Pancreas (tissue), 10 donors: ENCODE measurements around the gene PHF2. TPM values are rescaled to one million over a fixed set of nuclear protein-coding genes. Genes with fewer than 3 reads are reported as not detected.

Experiments
- ATAC-seq, 4 donors: fragments of 200-7000 bp; cut with Tn5 transposase; one replicate each; pipeline versions ENCODE4 v1.8.0 to v1.9.1; 2020; ENCODE audit warnings: mild to moderate bottlenecking in 4 of 4, moderate library complexity in 4 of 4
- DNase-seq, 6 donors: peaks; one replicate each; pipeline ENCODE4 v3.0.0-alpha.2; 2020
- FAIRE-seq: peaks from 2 replicates; lab custom pipeline; 2012; peaks lifted over from hg19 to GRCh38; lab: Jason Lieb, UNC
- H3K27ac ChIP-seq, 4 donors: fragments of 200-600 bp; sonication (generic); 1 replicate in 3 of 4; 2 replicates in 1 of 4; pipeline versions ENCODE4 v1.5.0 to v1.8.0; 2020
- H3K27me3 ChIP-seq, 4 donors: fragments of 200-600 bp; one replicate each; pipeline ENCODE4 v1.8.0; 2021
- H3K36me3 ChIP-seq, 3 donors: fragments of 200-600 bp; sonication (generic) in 1 of 3; one replicate each; pipeline versions ENCODE4 v1.5.0 to v1.8.0; 2020 to 2021
- H3K4me1 ChIP-seq, 3 donors: fragments of 200-600 bp; one replicate each; pipeline ENCODE4 v1.8.0; 2021
- H3K4me3 ChIP-seq, 4 donors: fragments of 200-600 bp; sonication (generic) in 2 of 4; one replicate each; pipeline versions ENCODE4 v1.5.0 to v1.8.0; 2020 to 2021
- H3K9me3 ChIP-seq, 4 donors: fragments of 200-600 bp; one replicate each; pipeline ENCODE4 v1.8.0; 2021
- WGBS, 2 donors: extraction: QIAGEN DNeasy Blood & Tissue Kit; methylation state at CpG; one replicate each; pipeline ENCODE4 v1.1.7; 2013; 5-methylcytosine and 5-hydroxymethylcytosine counted together
- intact Hi-C, 3 donors: fragments of 100-400 bp; cut with DNase I; formaldehyde crosslinking; loops; one replicate each; pipeline versions ENCODE4 v1.11.1 to v1.14.2; 2022
- polyA plus RNA-seq, 2 donors: library from polyadenylated mRNA; stranded (reverse); fragments of 200-250 nt; gene quantifications; one replicate each; pipeline ENCODE4 v1.2.3, GENCODE V29; 2013
- total RNA-seq, 6 donors: library from RNA; stranded (reverse); fragmentation: NEBNext Ultra II Directional in 4 of 6; extraction: Animal tissue kit (Norgen Biotek cat#: 25700) in 4 of 6; gene quantifications; one replicate each; pipeline versions ENCODE4 v1.2.1 to v1.2.4, GENCODE V29; 2021 to 2023
- TF ChIP-seq, protein P1 (sequence below), 4 donors: fragments of 200-600 bp; sonication (generic) in 3 of 4; IDR thresholded peaks; one replicate each; pipeline versions ENCODE4 v1.5.0 to v1.8.0; 2021; ENCODE audit warnings: antibody characterized with exemption in 4 of 4
- donor health status: healthy with polysubstance abuse.
- donor health status: DM: no; HTN: no; CAD: no; lungs with moderate emphysema.
- donor health status: DM: no; HTN: no; CAD: no.
- donor health status: control.
- donor health status: control.
- donor health status: Bipolar disorder and iron deficiency.
- donor health status: DM: yes; HTN: yes; CAD: no.
- donor health status: DM: no; HTN: no; CAD: no.
- donor health status: DM: no; HTN: no; CAD: no.
- donor health status: DM: yes; HTN: yes; CAD: no.

Gene PHF2
- total and polyA plus RNA-seq, 8 donors: 10.8 to 24.8 (median 12.7) TPM

DNA sequence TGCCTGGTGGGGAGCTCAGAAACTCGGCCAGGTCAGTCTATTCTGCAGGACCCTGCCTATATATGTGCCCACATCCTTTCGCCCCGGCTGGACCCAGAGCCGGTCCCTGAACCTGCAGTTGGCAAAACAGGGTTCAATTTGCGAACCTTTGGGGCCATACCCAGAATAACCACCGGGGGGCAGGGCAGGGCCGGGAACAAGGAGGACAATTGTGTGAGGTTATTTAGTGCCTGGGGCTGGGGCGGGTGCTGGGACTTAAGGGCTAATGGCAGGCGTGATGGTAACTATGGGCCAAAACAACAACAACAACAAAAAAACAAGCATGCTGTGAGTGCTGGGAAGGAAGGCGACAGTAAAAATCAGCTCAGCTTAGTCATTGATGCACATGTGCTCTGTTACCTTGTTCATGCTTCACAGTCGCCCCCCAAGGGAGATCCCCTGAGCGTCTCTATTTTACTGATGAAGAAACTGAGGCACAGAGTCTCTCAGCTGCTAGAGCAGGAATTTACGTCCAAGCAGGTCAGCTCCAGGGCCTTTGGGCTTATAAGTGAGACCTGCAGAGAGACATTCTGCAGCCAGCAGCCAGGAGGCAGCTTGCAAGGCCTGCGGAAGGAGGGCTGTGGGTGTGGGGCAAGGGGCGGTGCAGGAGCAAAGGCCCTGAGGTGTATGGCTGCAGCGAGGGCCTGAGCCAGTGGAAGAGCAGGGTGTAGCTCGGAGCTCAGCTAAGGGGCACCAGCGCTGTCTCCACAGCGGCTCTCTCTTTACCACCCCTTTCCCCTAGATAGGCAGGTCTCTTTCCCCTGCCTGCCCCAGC is 106.0 kb downstream of the PHF2 start:
- Histone ChIP-seq H3K27ac (no peak overlapping the region), H3K4me3 (no peak overlapping the region), H3K4me1 (no peaks in the 10 kb centered on the region), H3K27me3 (no peaks in the 10 kb centered on the region), H3K9me3 (no peaks in the 10 kb centered on the region), H3K36me3 (peaks cover 0 to 11% (median 0%) of the 10 kb centered on the region in 3 donors)
- intact Hi-C loops: loop anchor here in 2 of 3 donors (5.0 to 10.0 kb wide), 2 partner anchors 272 to 280 kb away; partner anchors contain the start of gene BARX1 (in 1 of the 2)
- 35 to 40% methylated on average over 19 of the region's 19 CpGs for WGBS, 2 donors
- TF ChIP-seq, protein P1, sequence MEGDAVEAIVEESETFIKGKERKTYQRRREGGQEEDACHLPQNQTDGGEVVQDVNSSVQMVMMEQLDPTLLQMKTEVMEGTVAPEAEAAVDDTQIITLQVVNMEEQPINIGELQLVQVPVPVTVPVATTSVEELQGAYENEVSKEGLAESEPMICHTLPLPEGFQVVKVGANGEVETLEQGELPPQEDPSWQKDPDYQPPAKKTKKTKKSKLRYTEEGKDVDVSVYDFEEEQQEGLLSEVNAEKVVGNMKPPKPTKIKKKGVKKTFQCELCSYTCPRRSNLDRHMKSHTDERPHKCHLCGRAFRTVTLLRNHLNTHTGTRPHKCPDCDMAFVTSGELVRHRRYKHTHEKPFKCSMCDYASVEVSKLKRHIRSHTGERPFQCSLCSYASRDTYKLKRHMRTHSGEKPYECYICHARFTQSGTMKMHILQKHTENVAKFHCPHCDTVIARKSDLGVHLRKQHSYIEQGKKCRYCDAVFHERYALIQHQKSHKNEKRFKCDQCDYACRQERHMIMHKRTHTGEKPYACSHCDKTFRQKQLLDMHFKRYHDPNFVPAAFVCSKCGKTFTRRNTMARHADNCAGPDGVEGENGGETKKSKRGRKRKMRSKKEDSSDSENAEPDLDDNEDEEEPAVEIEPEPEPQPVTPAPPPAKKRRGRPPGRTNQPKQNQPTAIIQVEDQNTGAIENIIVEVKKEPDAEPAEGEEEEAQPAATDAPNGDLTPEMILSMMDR (IDR thresholded peaks at IDR 0.05): peak; percentile 64 to 79 (median 69)
- ATAC-seq: peak; percentile 80 to 92 (median 86)
- FAIRE-seq: no peak
- peak in 5 of 6 donors; percentile 32 to 89 (median 77) for DNase-seq

DNA sequence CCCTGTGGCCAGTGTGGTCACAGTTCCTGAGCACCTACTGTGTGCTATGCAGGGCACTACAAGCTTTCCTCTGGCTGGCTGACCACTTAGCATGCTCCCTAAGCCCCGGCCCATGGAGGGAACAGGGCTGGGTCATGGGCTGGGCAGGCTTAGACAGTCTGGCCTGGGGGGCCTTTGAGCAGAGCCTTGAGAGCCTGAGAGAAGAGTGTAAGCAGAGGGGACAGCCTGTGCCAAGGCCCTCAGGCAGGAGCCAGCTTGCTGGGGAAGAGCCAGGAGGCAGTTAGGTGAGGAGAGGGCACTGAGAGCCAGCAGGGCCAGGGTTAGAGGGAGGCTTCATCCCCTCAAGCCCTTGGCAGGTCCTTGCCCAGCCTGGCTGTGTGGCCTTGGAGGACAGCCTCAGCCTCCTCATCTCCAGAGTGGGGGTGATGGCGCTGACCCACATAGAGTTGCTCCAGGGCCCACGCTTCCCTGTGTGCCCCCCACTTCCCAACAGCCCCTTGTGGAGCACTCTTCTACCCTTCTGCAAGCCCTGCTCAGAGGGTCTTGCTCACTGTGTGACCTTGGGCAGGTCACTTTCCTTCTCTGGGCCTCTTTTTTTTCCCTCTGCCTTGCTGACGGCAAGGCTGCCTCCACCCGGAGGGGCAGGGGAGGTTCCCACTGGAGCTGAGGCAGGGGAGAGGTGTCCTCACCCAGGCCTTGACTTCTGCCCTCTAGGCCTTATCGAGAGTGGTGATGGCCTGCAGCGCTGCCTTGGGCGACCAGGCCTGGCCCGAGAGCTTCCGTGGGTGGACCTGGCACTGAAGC is 107.1 kb downstream of the PHF2 start:
- DNase-seq: peak in 4 of 6 donors; percentile 5 to 55 (median 28)
- H3K4me1 ChIP-seq: no peaks in the 10 kb centered on the region

DNA sequence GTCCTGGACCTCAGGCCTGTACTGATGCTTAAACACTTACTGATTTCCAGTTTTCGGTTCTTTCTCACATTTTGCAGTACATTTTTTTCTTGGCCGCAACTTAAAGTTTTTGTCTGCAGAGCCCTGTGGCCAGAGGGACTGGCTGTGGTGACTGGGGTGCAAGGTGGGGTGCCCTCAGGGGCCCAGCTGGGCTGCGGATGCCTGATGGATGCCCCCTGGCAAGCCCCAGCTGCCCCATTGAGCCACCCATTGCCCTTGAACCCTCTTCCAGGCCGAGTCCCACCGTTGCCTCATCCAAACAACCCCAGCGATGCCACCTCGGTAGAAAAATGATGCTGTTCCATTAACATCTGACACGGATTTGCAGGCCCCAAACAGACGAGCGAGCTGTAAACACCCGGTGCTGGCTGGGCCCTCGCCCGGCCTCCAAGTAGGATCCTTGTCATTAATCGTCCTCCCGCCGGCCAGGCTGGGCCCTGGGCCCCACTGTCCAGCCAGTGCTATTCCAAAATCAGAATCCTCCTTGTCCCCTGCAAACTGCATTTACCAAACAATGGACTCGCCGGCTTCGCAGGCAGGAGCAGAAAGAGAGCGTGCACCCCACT is 107.9 kb downstream of the PHF2 start:
- Histone ChIP-seq H3K4me3 (no peak overlapping the region), H3K9me3 (no peaks in the 10 kb centered on the region), H3K27me3 (no peaks in the 10 kb centered on the region), H3K27ac (no peak overlapping the region), H3K36me3 (no peaks in the 10 kb centered on the region), H3K4me1 (no peaks in the 10 kb centered on the region)
- TF ChIP-seq, protein P1 (IDR thresholded peaks at IDR 0.05): no peak
- DNase-seq (peak in 2 of 6 donors; percentile 5 to 48), FAIRE-seq (no peak), ATAC-seq (no peak)
- WGBS, 2 donors: 79 to 80% methylated on average over 20 of the region's 20 CpGs
- intact Hi-C loops: loop anchor here (2.0 to 10.0 kb wide), 3 partner anchors 271 to 279 kb away; partner anchors contain the start of gene BARX1 (in 1 of the 3)

More for the DNA sequence above, 107.1 kb downstream of the PHF2 start:
- H3K4me3 ChIP-seq: no peak overlapping the region
- TF ChIP-seq, protein P1 (IDR thresholded peaks at IDR 0.05): no peak
- no peaks in the 10 kb centered on the region for H3K36me3 ChIP-seq
- FAIRE-seq (no peak), ATAC-seq (no peak)
- intact Hi-C loops: loop anchor here (2.0 to 10.0 kb wide), 3 partner anchors 271 to 279 kb away; partner anchors contain the start of gene BARX1 (in 1 of the 3)
- no peak overlapping the region for H3K27ac ChIP-seq
- 86 to 91% methylated on average over 10 of the region's 10 CpGs for WGBS, 2 donors
- H3K27me3 ChIP-seq: no peaks in the 10 kb centered on the region
- H3K9me3 ChIP-seq: no peaks in the 10 kb centered on the region

DNA sequence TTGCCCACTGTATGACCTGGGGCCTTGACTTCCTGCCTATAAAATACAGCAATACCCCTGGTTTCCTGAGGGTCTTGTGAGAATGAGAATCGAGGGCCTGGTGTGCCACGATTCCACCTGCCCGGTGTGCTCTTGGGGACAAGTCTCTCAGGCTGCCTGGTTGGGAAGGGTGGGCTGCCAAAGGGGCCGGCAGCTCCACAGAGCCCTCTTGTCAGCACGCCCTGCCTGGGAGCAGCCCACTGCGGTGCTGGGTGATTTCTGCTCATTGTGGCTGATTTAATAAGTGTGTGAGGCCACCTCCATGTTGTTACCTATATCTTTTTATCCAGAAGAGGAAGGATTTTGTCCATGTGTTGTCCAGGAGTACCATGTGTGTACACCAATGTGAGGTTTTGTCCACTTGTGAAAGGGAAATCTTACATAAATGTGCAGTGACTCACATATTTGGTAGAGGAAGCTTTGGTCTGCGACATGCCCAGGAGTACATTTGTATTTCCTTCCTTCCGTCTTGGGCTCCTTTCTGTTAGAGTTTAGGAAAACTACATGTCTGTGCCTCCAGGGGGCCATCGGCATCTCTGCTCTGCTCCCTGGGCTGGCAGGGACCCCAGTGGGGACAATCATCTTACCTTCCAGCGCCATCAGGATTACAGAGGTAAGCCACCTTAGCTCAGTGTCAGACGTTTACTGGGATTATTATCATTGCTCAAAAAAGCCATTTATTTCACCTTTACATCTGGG is 108.6 kb downstream of the PHF2 start:
- TF ChIP-seq, protein P1 (IDR thresholded peaks at IDR 0.05): no peak
- ATAC-seq (no peak), FAIRE-seq (no peak), DNase-seq (no peak)
- H3K27me3 ChIP-seq: no peaks in the 10 kb centered on the region
- no peaks in the 10 kb centered on the region for H3K4me1 ChIP-seq
- no peak overlapping the region for H3K27ac ChIP-seq
- intact Hi-C loops: loop anchor here (2.0 to 10.0 kb wide), 3 partner anchors 270 to 278 kb away; partner anchors contain the start of gene BARX1 (in 1 of the 3)
- no peaks in the 10 kb centered on the region for H3K9me3 ChIP-seq
- no peak overlapping the region for H3K4me3 ChIP-seq
- 58 to 59% methylated on average over 11 of the region's 11 CpGs for WGBS, 2 donors
- H3K36me3 ChIP-seq: no peaks in the 10 kb centered on the region
